GM21825 (cell line): ENCODE data around the gene STAM.

Source experiments
- ATAC-seq: cut with Tn5 transposase; IDR thresholded peaks from one replicate; pipeline ENCODE4 v1.9.1; 2021; ENCODE audit warnings: mild to moderate bottlenecking, moderate library complexity; ENCODE audit not compliant: unreplicated experiment

STAM gene

DNA sequence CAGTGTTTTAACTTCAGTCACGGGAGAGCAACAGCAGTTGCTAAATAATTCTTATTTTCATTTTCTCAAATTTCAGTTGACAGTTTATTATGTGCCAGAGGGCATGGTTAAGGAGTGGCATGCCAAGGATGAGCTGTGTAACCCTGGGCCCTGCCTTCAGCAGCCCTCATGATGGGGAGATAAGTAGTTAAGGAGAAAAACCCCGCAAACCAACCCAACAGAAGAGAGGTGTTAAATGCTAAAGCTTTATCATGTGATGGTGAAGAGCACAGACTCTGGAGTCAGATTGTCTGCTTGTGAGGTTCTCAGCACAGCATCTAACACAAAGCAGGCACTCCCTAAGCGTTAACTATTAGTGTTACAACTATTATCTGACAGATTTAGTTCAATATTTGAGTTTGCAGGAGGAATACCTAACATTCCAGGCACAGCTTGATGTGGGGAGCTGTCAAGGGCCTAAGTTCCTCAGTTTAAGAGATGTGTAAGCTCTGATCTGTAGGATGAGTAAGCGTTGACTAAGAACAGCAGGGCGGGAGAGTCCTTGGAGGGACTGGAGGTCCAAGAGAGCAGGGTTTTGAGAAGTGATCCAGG is 29.6 kb downstream of the STAM start:
- no peak for ATAC-seq

DNA sequence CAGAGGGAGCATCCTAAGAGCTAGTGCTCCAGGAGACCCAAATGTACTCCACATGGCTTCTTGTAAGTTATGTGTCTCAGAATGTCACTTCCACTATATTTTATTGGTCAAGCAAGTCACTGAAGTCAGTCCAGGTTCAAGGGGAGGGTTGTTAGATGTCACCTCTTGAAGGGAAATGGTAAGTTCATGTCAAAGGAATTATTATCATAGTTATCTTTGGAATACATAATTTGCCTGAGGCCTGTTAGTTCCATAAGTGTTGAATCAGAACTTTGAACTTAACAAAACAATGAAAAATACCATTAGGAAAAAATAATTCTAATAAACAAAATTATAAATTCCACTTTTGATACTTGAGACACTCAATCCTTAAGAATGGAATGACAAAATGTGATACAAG is 30.6 kb downstream of the STAM start:
- ATAC-seq: no peak

DNA sequence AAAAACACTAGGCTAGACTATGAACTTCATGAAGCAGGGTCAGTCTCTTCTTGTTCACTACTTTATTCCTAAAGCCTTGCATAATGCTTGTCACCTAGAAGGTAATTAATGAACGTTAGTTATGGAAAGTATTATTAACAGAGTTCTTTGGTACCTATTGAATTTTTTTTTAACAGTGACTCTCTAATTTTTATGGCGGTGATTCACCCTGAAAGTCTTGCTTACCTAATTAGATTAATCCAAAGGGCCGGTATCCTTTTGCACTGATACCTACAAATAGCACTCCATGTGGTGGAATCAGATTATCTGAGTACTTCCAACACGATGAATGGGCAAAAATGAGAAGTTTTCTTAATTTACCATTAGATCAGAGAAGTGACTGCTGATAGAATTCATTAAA is 31.7 kb downstream of the STAM start:
- ATAC-seq: no peak

DNA sequence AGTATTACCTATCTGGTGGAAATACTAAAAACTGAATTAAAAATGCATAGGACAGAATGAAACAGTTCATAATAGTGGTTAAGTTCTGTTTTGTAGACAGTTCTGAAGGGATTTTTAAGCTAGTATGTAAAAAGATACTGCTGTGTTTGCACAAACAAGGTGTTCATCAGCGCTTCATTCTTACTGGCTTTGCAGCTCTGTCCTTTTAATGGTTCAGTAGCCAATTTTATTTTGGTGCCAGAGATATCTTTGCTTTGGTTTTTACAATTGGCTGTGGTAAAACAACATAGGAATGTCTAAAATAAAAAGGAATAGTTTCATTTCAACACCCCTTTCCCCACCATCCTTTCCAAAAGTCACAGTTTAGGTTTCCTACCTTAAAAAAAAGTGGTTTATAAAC is 33.0 kb downstream of the STAM start:
- ATAC-seq: no peak

DNA sequence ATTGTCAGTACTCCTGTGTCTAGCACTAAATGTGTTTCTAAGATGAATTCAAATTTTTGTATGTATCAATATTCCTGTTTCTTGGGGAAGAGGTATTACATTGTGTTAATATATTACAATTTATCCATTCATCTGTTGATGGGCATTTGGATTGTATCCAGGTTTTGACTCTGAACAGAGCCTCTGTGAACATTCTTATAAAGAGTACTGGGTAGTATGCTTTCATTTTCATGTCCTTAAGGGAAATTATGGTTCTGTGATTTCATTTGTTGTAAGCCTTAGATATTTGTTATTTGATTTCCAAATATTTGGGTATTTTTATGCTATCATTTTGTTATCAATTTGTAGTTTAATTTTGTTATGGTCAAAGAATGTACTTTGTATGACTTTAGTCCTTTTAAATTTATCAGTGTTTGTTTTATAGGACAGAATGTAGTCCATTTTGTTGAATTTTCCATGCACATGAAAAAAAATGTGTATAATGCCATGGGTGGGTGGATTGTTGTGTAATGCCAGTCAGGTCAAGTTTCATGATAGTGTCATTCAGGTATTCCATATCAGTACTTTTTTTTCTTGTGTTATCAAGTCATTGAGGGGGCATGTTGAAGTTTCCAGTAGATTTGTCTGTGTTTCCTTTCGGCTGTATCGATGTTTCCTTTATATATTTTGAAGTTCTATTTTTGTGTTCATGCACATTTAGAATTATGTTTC is 38.4 kb downstream of the STAM start:
- no peak for ATAC-seq

DNA sequence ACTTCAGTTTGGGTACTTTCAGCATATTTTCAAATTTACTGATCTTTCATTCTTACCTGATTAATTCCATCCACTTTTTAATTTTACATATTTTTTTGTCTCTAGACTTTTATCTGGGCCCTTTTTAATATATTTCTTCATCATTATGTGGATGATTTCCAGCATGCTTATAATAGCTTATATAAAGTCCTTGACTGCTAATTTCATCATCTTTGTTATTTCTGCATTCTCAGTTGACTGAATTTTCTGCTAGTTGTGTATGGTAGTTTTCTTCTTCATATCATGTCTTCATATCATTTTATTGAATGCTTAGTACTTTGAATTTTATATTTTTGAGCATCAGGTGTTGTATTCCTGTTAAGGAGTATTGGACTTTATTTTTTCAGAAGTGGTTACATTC is 39.6 kb downstream of the STAM start:
- ATAC-seq: no peak

DNA sequence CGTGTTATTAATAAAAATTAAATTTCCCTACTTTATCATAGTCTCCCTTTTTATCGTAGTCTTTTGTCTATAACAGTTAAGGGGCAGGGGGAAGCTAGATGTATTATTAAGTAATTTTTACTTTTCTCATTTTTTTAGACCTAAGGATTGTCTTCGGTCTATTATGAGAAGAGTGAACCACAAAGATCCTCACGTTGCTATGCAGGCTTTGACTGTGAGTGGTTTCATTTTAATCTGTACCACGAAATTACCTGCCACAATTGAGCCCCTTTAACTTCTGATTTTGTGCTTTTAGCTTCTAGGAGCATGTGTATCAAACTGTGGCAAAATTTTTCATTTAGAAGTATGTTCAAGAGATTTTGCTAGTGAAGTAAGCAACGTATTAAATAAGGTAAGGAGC is 40.6 kb downstream of the STAM start:
- ATAC-seq: peak; percentile 68

DNA sequence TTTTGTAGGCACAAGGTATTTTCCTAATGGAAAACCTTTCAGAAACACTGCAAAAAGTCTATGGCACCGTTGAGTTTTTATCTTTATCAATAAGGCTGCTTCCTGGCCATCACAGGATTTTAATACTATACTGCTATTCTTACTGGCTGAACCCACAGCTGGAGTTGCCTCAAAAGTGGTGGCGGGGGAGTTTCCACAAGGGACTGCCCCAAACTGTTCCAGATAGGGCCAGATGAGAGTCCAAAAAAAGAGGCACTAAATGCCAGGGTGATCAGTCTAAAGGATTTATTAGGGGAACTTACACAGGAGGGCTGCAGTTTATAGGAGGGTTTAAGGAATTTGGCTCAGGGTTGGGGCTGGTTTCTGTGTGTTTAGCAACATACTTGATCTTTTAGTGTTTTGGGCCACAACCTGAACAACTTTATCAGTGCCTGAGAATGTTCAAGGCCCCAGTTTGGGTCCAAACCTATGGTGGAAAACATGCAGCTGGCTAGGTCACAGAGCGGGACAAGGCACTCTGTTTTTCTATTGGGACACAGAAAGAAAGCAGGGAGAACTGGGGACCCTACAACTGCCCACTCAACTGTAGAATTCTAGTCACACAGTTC is 41.4 kb downstream of the STAM start:
- peak; percentile 63 for ATAC-seq

DNA sequence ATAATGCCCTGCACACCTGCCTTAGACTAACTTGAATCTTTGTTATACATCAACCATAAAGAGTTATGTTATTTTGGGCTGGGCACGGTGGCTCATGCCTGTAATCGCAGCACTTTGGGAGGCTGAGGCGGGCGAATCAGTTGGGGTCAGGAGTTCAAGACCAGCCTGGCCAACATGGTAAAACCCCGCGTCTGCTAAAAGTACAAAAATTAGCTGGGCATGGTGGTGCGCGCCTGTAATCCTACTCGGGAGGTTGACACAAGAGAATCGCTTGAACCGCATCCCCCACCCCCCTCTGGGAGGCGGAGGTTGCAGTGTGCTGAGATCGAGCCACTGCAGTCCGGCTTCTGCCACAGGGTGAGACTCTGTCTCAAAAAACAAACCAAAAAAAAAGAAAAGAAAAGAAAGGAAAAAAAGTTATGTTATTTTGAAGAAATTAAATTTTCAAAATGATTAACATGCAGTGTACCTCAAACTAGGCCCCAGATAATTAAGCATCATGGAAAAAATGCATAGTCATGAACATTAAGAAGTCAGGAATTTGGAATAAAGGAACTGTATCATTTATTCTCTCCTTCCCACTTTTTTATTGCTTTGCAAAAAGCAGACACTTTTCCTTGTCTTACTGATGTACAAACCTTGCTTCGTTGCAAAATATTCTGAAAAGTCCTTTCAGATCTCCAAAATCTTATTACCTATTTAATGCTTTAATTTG is 43.3 kb downstream of the STAM start:
- no peak for ATAC-seq

DNA sequence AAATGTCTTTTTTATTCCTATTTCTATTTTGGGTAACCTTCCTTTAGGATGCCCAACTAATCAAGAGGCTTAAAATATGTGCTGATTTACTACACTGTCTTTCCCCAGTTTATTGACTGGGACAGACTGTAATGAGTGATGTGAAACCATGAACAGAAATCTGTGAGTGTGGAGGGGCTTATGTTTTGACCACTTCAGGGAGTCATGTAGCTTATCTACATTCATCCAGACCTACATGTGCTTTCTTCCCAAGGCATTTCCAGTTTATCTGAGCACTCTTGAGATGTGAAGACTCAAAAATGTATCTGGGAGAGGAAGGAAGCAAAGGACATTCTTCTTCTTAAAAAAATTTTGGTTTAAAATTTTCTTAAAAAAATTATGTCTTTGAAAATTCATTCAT is 45.2 kb downstream of the STAM start:
- ATAC-seq: no peak

DNA sequence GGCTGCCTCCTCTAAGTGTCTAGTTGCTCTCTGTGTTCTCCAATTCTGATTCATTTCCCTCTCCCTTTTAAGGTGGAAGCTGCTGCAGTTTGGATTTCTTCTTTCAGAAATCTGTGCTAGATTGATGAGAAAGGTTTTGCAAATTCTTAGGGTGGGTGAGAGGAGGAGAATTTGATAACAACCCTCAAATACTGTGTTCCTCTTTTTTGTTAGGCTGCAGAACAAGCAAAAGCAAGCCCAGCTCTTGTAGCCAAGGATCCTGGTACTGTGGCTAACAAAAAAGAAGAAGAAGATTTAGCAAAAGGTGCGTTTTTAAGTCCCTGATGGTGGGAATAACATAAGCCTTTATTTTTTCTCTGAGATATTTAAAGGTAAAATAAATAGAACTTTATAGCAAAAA is 49.1 kb downstream of the STAM start:
- no peak for ATAC-seq

DNA sequence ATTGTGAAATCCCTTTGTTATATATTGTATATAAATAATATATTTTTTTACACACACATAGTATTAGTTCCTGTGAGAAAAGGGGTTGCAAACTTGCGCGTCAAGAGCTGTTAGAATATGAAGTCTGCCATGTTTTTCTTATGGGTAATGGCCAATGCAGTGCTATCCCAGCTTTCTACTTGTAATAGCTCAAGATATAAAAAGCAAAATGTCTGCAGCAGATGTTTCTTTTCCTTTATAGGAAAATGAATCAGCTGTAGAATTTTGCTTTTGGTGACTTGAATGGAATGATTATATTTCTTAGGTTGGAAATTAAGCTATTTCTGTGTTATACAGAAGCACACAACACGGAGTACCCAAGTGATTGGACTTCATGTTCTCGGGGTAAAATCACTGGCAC is 54.7 kb downstream of the STAM start:
- no peak for ATAC-seq

DNA sequence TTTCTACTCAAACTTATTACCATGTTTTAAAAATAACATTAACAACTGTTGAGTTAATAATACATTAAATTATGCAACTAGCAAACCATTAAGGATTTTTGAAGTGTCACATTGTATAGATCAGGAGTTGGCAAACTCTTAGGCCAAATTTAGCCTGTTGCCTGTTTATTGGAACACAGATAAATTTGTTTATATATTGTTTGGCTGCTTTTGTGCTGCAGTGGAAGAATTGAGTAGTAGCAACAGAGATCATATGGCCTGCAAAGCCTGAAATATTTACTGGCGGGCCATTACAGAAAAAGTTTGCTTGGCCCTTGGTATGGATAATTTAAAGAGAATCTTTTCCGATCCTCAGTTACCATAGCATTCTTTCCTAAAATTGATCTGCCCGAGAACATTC is 57.4 kb downstream of the STAM start:
- ATAC-seq: no peak

DNA sequence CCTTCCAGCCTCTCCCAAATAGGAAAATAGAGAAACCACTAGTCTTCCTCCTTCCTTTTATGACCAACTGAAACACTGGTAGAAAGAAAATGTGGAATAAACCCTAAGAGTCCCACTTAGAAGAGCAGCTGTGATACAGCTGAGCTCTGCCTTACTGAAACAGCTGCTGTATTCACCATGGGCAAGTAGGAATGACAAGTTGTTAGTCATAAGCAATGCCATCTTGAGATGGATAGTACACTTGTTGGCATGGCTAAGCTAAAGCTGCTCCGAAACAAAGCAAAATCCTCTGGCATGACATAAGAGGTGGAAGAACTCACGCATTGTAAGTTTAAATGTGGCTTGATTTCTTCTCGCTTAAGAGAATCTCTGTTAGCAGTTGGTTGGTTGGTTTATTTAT is 59.8 kb downstream of the STAM start:
- no peak for ATAC-seq

DNA sequence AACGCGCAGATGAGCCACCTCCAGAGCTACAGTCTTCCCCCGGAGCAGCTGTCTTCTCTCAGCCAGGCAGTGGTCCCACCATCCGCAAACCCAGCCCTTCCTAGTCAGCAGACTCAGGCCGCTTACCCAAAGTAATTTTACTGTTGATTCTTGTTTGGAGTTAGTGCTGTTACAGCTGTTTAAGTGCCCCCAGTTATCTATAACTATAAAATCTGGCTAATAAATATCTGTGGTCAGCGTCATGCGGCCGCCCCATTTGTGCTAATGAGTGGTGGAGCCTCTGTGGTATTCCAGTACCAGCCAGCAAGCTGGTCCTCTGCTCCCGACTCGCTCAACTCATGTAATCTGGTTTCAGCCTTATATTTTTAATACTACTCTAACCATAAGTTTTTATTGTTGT is 64.9 kb downstream of the STAM start:
- ATAC-seq: no peak

DNA sequence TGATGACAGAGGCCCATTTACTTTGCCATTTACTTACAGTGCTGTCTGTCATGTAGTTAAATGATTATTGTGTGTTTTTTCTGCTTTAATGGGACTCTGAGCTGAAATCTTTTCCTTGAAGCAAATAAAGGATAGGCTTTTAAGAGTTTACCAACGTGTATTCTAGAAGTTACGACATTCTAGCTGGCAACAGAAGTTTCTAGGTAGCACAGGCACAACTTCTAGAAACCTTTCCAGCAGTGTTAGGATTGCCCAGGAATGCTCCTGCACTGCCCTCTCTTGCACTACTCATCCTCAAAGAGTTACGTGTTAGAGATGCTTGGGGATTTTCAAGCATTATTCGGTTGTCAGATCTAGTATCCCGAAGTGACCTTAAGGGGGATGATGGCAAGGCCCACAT is 65.5 kb downstream of the STAM start:
- ATAC-seq: no peak

DNA sequence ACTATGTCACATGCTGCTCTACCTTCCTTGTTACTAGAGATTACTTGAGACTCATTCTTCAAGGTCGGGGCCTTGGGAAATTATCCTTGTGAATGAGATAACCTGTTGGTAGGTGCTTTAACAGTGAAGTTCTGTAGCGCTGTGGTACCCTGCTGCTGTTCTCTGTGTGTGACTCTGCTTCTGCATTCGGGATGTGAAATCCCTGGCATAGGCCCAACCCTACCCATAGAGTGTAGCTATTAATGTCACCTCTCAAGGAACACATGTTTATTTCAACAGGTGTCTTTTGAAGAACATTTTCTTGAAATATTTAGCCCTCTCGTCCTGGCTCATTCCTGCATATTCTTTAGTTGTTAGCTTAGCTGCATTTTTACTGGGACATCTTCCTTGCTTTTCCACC is 66.2 kb downstream of the STAM start:
- ATAC-seq: no peak

DNA sequence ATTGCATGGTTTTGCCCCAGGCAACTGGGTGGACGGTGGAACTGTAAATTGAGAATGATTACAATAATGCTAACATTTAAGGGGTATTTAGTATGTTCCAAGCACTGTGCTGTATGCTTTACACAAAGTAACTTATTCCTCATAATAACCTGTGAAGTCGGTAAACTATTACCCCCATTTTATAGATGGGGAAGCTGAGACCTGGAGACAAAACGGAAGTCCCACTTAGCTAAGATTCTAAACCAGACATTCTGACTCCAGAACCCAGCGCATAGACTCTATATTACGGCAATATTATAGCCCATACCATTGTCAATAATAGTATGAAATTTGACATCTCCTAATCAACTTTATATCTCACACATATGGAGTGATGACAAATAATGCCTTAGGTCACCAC is 68.1 kb downstream of the STAM start:
- ATAC-seq: no peak

DNA sequence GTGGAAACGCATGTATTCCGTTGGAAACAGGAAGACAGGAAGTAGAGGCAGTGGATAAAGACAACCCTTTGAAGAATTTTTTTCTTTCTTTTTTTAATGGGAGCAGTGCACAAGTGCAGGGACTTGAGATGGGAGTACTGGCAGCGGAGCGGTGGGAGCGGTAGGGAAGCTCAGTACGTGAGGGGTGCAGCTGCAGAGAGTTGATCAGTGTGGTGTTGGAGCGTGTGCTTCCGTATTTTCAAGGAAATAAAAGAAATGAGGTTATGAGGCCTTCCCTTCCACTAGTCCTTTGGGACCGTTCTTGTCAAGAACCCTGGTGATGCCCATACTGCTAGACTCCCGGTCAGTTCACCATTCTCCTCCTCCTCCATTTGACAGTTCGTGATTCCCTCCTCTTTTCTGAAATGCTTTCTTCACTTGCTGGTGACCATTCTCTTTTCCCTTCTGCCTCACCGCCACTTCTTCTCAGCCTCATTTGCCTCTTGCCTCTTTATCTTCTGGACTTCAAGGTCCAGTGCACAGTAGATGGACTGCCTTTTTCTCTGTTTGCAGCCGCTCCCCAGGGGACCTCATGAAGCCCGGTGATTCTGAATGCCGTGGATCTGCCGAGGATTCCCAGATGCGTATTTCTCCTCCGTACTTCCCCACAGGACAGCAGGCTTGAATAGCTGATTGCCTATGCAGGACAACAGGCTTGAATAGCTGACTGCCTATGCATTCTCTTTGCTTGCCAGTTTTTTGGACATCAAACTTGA is 68.9 kb downstream of the STAM start:
- no peak for ATAC-seq

DNA sequence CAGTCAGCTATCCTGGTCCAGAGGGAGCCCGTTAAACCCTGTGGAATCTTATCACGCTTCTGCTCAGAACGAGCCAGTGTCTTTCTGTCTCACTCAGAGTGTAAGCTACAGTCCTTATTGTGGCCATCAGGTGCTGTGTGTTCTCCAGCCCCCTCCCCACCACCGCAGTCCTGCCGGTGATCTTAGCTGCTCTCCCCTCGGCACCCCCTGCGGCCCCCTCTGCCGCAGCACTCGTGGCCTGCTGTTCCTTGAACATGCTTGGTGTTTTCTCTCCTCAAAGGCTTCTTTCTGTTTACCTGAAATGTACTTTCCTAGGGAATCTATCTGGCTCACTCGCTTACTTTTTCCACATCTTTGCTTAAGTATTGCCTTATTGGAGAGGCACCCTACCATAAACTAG is 69.8 kb downstream of the STAM start:
- no peak for ATAC-seq

DNA sequence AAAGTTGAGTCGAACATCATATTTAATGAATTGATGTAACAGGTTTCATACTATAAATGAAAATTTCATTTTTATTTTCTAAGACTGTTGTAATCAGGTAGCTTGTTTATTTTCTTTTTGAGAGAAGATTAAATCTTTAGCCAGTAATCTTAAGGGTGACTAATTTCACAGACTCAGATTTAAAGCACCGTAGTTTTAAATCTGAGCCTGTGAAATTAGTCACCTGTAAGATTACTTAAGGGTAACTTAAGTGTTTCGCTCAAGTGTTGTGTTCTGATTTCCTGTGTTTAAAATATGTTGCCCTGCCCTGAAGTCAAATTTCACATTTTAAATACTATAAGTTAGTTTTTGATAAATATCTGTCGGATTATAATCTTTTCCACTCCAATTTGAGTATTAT is 72.2 kb downstream of the STAM start:
- ATAC-seq: no peak
